ENCODE results near the gene HLF.

HLF gene

DNA sequence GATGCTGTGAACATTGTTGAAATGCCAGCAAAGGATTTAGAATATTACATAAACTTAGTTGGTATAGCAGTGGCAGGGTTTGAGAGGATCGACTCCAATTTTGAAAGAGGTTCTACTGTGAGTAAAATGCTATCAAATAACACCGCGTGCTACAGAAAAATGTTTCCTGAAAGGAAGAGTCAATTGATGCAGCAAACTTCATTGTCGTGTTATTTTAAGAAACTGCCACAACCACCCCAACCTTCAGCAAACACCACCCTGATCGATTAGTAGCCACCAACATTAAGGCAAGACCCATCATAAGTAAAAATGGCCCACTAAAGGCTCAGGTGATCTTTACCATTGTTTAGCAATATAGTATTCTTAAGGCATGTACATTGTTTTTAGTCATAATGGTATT, 27.3 kb downstream of the HLF start:
- DNase-seq = no peak

DNA sequence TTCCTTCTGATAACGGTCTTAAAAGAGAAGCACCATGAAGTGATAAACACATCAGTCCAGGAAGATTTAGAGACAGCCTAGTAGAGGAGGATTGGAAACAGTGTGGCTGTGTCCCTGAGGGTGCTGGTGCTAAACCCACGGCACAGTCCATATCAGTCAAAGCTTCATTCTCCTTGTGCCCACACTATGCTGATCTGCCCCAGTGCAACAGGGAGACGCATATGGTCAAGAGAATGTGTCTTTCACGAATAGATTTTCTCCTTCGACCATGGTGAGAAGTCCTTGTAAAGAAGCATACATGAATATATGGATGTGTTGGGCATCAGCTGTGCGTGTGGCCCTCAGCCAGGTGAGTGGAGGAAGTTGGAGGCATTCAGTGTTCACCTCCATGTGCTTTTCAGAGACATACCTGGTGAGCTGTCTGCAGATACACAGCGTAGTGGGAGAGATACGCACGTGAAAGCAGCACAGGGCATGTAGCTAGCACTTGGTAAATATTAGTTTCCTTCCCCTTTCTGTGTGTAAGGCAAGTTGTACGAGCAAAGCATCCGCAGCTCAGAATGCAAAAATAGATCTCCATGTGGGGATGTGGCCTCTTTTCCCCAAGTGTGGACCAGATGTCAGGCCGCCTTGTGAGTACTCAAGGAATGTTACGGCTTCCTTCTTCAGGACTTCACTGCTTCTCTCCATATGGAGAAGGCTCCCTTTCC, 29.4 kb downstream of the HLF start:
- no peak for DNase-seq

DNA sequence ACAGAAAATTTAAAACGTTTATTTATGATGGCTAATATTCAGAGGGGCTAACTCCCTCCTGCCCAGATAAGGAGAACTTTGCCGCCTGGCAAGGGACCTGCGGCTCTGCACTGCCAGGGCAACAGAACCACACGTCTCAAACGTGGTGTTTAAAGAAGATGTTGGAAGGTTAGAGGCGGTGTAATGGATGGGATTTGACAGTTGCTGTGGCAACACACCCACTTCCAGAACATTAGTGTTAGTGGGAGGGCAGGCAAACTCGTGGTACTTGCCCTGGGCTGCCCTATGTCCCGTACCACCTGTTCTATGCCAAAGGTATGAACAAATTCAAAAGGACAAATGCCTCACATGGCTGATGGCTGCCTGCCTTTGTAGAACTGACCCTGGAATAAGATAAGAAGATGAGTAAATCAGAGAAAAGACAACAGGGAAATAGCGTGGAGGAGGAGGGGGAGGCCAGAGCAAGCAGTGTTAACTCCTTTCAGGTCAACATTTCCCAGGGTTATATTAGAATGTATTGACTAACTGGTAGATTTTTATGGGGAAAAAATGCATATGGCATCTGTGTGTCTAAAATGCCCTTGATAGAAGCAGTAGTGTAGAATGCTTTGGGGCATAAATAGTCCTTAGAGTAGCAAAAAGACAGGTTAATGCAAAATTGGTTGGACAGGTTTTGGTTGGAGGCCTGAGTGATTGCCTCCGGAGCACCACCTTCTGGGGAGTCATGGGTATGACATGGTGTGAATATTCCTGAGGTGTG, 30.8 kb downstream of the HLF start:
- DNase-seq = peak; percentile 69

DNA sequence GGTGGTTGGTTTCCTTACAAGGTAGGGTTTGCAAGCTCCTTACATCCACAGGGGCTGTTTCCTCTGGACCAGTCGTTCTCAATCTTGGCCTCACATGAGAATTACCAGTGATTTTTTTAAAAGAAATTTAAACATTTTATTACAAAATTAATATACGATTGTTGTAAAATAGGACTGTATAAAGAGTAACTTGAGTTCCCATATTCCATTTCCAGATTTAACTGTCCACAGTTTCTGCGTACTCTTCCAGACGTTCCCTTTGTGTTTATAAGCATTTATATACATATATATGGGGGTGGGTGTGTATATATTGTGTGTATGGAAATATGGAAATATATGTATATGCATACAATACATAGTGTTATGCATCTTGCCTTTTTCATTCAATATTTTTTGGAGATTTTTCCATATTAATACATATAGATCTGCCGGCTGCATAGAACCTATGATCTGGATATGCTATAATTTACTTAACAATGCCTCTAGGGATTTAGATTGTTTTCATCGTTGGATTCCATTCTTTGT, 31.5 kb downstream of the HLF start:
- no peak for DNase-seq

DNA sequence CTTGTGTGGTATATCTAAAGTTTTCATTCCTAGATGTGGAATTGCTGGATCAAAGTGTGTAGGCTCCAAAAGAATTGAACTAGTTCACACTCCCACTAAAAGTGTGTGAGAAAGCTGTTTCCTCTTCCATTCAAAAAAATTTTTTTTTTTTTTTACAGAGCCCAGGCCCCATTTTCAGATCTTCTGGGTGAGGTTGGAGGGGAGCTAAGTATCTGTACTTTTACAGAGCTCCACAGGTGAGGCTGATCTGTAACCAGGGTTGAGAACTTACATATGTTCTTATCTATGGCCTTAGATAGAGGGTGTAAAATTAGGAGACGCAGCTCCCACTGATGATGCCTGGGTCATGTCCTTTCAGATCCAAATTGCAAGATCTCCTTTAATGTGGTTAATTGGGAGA, 31.9 kb downstream of the HLF start:
- no peak for DNase-seq

DNA sequence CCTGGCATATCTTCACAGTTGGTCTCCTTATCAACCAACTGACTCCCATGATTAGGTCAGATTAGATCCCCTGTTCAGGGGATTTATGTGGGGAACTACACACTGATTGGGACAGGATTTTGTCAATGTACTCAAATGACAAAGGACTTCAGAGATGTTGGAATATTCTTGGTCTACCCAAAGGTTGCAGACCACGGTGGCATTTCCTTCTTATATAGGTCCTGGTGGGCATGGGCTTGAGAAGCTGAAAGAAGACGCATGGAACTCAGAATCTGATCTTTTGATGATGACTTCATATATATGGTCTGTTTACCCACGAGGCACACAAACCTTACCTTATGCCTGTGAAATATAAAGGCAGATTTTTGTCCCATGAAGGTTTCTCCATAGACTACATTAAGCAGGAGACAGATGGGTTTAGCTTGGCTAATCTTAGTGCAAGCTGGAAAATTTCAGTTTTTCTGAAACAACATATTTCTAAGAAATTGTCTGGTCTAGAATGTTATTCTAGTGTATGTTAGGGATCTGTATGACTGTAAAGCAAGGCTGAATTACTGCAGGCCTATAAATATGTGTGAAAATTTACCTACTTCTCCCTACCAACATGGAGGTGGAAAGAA, 33.5 kb downstream of the HLF start:
- no peak for DNase-seq

DNA sequence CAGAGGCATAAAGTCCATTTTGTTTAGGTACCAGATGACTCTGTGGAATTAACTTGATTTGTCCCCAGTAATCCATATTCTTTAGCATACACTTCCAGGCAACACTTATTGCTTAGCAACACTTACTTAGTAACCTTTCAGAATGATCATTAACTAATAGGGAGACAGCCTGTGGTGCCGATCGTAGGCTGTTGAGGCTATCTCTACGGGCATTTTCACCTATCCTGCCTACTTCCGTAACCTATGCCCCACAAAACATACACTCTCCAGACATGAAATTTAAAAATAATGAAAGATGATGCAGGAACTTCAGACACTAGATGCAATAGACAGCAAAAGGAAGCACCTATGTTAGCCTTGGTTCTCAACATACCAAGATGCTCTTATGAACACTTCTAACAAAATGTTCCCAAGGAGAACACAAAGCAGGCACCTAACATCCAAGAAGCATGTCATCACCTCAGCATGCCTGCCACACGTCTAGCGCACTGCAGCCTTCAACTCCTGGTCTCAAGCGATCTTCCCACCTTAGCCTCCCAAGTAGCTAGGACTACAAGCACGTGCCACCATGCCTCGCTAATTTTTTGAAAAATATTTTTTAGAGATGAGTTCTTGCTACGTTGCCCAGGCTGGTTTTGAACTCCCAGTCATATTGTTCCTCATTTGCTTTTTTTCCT, 34.5 kb downstream of the HLF start:
- DNase-seq = no peak

DNA sequence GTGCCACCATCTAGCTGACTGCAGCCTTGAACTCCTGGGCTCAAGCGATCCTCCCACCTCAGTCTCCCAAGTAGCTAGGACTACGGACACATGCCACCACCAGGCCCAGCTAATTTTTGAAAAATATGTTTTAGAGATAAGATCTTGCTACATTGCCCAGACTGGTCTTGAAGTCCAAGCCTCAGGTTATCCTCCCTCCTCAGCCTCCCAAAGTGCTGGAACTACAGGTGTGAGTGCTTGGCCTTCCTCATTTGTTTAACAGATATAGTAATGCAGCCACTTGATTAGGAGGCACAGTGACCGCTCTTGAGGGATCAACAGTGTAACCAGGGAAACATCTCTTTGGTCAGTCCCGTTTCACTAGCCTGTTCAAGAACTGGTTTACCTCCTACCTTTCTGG, 35.1 kb downstream of the HLF start:
- DNase-seq = no peak

DNA sequence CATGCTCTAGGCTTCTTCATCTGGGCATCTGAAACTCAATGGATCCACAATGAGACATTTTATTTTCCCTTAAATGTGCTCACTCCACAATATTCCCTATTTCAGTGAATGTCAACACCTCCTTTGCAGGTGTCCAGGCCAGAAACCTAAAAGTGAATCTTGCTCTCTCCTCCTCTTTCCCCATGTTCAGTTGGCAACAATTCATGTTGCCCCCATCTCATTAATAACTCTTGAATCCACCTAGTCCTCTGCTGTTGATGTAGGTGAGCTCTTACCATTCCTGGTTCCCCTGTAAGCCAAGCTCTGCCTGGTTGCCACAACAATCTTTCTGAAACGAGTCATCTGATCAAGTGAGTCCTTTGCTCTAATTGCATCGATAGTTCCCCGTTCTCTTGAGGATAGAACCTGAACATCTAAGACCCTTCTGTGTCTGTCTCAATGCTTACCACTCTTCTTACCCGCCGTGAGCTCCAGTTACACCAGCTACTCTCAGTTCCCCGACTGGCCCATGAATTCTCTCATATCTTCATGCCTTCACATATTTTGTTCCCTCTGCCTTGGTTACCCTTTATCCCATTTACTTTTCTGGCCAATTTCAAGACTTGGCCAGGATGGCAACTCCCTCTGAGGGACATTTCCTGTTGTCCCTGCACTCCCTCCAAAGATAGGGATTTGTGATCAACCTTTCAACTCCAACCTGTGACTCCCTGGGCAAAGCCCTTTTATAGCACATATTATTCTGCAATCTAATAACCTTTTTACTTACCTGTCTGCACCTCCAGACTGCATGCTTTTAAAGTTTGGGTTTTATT, 35.9 kb downstream of the HLF start:
- DNase-seq = no peak

DNA sequence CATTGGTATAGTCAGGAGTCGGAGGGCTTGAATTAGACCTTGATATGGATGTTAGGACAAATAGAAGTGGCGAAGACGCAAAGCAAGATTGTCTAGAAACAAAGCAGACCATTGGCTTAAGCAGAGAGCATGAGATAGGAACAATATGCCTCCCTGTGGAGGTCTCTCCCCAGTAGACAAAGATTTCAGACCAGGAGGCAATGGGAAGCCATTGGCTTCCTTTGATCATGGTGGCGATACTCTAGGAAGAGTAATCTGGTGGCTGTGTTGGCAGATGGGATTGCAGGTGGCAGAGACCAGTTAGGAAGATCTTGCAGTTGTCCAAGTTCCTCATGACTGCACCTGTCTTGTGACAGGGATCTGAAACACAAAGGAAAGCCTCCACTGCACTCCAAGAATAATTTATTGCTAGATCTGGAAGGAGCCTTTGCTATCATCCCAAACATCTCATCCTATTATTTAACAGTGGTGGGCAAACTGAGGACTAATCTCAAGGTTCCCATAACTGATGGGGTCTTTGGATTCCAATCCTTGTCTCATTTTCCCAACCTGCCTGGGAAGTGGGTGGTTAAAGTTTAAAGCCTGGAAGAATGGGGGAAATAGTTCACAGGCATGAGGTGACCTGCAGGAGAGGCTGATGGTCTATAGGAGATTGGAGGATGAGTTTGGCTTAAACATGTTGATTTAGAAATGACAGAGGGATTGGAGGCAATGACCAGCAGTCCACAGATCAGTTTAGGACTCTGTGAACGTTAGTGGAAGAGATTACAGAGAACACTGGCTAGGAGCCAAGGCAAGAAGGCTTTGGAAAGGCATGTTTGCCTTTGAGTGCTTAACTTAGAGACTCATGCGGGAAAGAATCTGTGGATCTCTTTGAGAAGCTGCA, 37.0 kb downstream of the HLF start:
- DNase-seq = no peak

DNA sequence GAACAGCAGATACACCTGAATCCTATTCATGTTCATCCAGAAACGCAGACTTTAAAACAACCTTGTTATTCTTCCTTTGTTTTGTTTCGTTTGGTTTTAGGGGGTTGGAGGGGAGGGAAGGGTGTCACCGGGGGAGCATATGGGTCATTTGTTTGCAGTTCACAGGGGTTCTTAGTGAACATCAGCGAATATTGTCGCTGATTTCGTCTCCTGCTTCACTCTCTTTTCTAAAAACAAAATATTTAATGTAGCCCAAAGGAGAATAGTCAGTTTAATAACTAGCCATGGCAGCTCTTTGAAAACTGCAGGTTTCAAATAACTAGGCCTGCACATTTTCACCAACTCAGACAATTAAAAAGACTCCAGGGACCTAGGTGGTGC, 37.6 kb downstream of the HLF start:
- DNase-seq = no peak

DNA sequence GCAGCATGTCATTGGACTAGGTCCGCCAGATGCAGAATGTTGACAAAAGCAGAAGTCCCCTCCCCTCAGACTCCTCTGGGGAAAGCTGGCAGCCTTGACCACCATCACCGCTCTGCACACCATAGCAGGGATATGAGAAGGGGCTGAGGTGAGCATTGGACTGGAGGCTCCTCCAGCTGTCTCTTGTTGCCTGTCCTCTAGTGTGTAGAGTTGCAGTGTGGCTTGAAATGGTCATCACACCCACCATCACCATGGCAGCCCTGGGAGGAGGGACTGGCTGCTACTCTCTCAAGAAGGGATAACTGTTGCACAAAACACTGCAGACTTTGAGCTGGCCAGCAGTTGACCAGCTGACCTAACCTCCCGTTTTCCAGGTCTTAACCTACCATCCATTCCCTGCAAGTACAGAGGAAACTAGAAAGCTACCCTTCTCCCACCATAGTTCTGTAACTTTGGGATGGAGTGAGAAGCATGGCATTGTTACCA, 38.3 kb downstream of the HLF start:
- DNase-seq = no peak

DNA sequence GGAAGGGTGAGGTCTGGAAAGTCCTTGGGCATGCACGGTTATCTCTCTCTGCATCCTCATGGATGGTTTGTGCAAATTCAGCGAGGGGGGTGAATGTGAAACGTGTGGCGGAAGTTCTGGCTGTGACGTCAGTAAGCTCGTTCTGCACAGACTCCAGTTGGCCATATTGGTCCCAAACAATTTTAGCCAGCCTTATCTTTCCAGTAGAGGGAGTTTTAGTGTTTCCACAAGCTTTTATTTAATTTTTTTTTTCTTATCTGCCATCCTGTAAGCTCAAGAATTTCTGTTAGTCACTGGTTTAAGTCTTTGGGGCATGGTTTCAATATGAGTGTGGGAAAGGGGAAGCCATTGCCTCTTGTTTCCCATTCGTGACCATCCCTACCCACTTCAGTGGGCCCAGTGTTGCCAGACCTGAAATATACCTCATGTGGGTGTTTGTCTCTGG, 39.0 kb downstream of the HLF start:
- no peak for DNase-seq

DNA sequence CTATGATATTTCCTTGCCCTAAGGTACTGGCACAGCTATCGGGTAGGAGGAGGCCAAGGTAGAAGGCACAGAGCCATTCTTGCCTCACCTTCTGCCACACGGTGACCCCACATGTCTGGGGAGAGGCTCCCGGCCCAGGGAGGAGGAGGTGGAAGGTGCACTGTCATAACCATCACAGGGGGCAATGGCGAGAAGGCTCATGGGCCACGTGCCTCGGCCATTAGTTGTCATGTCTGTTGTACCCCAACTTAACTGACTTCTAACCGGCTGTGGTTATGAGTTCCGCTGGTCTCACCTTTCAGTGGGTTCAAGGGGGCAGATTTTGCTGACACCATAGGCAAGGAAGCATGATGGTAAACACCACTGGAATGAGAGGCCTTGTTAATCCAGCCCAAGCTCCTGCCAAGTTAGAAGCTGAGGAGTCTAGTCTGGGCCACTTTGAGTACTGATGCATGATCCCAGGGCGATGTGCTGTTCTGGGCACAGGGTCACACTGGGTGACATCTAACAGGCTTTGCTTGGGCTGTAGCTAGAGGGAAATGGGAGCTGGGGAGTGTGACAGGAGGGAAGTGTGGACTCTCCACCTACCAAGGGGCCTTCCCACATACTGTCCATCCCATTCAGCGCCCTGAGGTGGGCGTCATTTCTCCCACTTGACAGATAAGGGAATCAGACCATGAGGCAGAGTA, 39.6 kb downstream of the HLF start:
- no peak for DNase-seq

DNA sequence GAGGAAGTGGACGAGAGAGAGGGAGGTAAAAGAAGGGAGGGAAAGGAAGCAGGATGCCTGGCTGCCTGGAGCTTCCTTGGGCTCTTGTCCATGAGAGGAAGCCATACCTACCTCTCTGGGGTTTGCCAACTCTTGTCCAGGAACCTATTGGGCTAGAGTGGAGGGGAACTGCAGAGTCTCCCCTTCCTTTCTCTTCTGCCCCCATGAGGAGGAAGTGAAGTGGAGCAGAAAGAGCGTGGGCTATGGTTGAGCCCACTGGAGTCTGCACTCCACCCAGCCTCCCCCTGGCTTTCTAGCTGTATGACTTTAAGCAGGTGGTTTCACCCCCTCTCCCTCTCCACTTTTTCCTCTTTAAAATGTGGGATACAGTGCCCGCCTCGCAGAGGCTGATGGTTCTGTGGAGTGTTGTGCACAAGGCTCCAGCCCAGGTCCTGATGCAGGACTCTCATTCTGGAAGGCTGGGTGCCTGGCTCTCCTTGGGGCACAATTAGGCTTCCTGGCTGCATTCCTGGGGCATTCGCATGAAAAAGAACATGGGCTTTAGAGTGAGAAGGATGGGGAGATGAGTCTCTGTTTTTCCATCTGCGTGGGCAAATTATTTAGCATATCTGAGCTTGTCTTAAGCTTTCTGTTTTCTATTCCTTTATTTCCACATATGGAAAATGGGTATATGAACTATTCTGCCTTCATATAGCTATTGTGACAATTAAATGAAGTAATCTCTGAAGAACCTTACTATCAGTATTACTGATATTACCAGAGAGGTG, 40.7 kb downstream of the HLF start:
- no peak for DNase-seq

DNA sequence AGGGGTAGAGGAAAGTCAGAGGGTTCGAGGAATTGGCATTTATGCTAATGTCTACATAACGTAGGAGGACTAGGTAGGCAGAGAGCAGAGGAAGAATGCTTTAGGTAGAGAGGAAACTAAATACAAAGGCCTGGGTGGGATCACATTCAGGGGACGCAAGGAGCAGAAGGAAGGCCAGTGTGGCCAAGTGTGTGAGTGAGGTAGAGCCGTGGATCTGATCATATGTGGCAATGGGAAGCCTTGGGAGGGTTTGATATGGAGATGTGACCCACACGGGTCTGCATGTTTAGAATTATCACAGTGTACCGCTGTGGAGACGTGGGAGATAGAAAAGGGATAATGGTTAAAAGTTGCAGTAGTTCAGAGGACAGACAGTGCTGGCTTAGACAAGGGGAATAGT, 43.1 kb downstream of the HLF start:
- no peak for DNase-seq

DNA sequence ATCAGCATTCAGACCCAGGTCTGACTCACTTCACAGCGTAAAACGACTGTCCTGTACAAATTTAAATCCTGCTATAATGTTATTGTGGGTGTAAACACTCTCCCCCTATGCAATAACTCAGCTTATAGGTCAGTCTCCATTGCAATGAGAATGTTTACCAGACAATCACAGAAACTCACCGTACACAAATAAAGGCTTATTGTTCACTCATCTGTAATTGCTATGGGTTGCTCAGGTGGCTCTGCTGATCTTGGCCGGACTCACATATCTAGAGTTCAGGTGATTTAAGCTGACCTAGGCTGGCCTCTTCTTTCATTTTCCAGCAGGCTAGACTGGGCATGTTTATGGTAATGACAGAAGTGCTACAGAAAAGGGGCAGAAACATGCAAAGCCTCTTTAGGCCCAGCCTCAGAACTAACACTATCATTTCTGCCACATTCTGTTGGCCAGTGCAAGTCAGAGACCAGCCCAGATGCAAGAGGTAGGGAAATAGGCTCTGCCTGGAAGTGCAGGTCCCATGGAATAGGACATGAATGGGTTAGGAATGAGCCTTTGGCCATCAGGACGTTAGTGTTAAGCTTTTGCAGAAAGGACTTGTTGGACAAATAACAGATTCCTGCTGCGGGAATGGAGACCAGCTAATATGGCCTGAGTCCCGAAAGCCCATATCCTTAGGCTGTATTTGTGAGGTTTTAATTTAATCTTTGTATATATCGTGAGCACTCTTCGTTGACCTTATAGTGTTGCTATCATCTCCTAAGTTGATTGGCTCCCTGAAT, 44.0 kb downstream of the HLF start:
- no peak for DNase-seq

DNA sequence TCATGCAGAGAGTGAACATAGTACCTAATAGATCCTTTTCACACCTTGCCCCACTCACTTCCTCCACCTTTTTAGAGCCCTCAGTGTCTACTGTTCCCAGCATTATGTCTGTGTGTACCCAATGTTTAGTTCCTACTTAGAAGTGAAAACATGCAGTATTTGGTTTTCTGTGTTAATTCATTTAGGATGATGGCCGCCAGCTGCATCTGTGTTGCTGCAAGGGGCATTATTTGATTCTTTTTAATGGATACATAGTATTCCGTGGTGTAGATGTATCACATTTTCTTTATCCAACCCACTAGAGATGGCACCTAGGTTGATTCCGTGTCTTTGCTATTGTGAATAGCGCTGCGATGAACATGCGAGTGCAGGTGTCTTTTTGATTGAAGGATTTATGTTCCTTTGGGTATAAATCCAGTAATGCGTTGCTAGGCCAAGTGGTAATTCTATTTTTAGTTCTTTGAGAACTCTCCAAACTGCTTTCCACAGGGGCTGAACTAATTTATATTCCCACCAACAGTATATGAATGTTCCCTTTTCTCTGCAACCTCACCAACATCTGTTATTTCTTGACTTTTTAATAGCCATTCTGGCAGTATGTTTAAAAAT, 47.1 kb downstream of the HLF start:
- no peak for DNase-seq

DNA sequence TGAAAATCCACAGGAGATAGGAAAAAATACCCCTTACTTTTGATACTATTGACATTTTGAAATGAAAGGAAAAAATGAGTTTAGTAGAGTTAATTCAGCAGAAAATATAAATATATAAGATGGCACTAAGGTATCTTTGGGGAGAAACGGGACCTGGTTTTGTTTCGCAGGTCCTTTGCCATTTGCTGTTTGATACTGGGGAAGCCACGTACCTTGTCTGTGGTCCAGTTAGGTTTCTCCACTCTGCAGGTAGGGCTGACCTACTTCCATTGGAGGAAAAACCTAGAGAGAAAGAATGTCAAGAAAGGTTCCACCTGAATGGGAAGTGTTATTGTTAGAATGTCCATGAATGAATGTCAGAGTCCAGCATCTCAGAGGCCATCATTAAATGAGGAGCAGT, 48.1 kb downstream of the HLF start:
- no peak for DNase-seq
